HG03457 (cell line): ENCODE measurements around the gene SUN5.
"Not testable (repeated sequence)": the region's sequence is repeated elsewhere in the genome, so short reads cannot be mapped to it uniquely, and the experiment has no call there.

Experiments used
- ATAC-seq: cut with Tn5 transposase; IDR thresholded peaks from one replicate; pipeline ENCODE4 v1.9.1; 2021; ENCODE audit warnings: moderate number of reproducible peaks; ENCODE audit not compliant: unreplicated experiment

The SUN5 gene

GRCh38 chr20:33004141-33004751 is at the start of gene SUN5:
Gene SUN5, minus strand, starts transcription at chr20:33004433. Its CDS starts 93 bp downstream, at chr20:33004340.
- ATAC-seq = no peak

- ATAC-seq = no peak
Observed at GRCh38 chr20:33053291-33054106, 49.3 kb upstream of the SUN5 start, which contains the start of gene BPIFB3. Gene BPIFB3, plus strand, starts transcription at chr20:33053903. Its CDS starts 1,533 bp downstream, at chr20:33055436.

GRCh38 chr20:33051333-33051732 is 47.1 kb upstream of the SUN5 start:
- ATAC-seq = no peak

- ATAC-seq = no peak
Observed at GRCh38 chr20:33046412-33046811, 42.2 kb upstream of the SUN5 start.

- not testable (repeated sequence) for ATAC-seq
Observed at GRCh38 chr20:33045129-33045721, 41.0 kb upstream of the SUN5 start.

GRCh38 chr20:33043731-33044181 is 39.5 kb upstream of the SUN5 start:
- ATAC-seq = no peak

- no peak for ATAC-seq
Observed at GRCh38 chr20:33042983-33043730, 38.9 kb upstream of the SUN5 start.

GRCh38 chr20:33042430-33042829 is 38.2 kb upstream of the SUN5 start:
- ATAC-seq = no peak

- no peak for ATAC-seq
Observed at GRCh38 chr20:33038243-33038642, 34.0 kb upstream of the SUN5 start.

- ATAC-seq = no peak
Observed at GRCh38 chr20:33037456-33037855, 33.2 kb upstream of the SUN5 start.

- no peak for ATAC-seq
Observed at GRCh38 chr20:33034901-33035492, 30.8 kb upstream of the SUN5 start.

GRCh38 chr20:33034115-33034514 is 29.9 kb upstream of the SUN5 start:
- no peak for ATAC-seq

- ATAC-seq = no peak
Observed at GRCh38 chr20:33033381-33033780, 29.1 kb upstream of the SUN5 start.

- ATAC-seq = no peak
Observed at GRCh38 chr20:33032555-33032954, 28.3 kb upstream of the SUN5 start.

- no peak for ATAC-seq
Observed at GRCh38 chr20:33031531-33031930, 27.3 kb upstream of the SUN5 start, which contains the start of gene BPIFB6. Gene BPIFB6, plus strand, starts transcription at chr20:33031648. Its CDS starts 0 bp downstream, at chr20:33031648.

- no peak for ATAC-seq
Observed at GRCh38 chr20:33030569-33030968, 26.3 kb upstream of the SUN5 start.

GRCh38 chr20:33030076-33030475 is 25.8 kb upstream of the SUN5 start:
- ATAC-seq = no peak

- no peak for ATAC-seq
Observed at GRCh38 chr20:33028875-33029274, 24.6 kb upstream of the SUN5 start.

- ATAC-seq = no peak
Observed at GRCh38 chr20:33027769-33028751, 23.8 kb upstream of the SUN5 start.
